Esophagus mucosa (tissue), 1 donor: Measurements from ENCODE around the gene SPINK5. TPM values are rescaled to one million over a fixed set of nuclear protein-coding genes. Genes with fewer than 3 reads are reported as not detected.

Source experiments
- ATAC-seq: fragments of 200-7000 bp; cut with Tn5 transposase; one replicate; pipeline ENCODE4 v1.9.1; 2020
- total RNA-seq: library from RNA; stranded (reverse); gene quantifications from one replicate; pipeline ENCODE4 v1.2.4, GENCODE V29; 2023
- donor health status: DM: yes; HTN: yes; CAD: no.

The SPINK5 gene
- total RNA-seq, 1 donor from 2014 or later: 509 TPM

DNA sequence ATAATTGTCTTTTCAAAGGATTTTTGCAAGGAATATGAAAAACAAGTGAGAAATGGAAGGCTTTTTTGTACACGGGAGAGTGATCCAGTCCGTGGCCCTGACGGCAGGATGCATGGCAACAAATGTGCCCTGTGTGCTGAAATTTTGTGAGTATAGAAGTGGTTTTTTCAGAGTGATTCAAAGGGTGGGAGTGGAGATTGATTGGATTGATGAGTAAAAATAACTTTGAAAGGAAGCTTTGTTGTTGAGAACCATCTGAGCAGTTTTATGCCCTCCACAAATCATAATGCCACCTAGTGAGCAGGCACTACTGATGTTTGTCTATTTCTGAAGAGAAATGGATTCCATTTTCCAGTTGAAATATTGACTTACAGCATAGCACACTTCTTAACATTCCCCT is 30.6 kb downstream of the SPINK5 start:
- no peak for ATAC-seq

- ATAC-seq: no peak
These were observed 40.4 kb downstream of the SPINK5 start for GRCh38 chr5:148104226-148104625.

DNA sequence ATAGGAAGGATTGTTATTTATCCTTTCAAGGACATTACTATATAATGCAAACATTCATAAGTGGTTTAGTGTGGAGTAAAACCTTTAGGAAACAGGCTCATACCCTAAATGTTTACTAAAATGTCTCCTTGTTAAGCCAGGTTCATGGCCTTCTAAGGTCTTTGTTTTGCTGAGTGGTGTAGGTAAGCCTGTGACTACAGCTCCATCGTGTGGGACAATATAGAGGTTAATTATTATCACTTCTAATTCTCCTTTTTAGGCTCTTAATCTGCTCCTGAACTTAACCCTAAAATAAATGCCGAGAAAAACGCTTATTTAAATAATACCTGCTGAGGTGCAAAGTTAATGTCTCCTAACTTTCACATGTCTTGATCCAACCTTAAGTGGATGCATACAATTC is 43.8 kb downstream of the SPINK5 start:
- ATAC-seq: peak; percentile 29

DNA sequence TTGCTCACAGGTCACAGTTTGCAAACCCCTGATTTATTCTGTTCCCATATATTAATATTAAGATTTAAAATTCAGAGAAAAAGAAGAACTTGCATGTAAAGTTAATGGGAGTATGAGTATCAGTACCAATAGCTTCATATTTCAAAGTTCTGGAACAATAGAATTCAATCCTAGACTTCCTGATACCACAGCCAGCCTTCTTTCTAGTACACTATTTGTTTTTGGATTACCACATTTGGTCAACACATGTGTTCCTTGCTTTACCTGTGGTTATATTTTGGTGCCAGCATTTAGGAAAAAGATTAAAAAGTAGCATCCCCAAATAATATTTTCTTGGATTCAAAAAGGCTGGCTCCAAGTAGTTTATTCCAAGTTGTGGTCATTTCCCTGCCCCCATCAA is 49.5 kb downstream of the SPINK5 start:
- ATAC-seq: no peak

DNA sequence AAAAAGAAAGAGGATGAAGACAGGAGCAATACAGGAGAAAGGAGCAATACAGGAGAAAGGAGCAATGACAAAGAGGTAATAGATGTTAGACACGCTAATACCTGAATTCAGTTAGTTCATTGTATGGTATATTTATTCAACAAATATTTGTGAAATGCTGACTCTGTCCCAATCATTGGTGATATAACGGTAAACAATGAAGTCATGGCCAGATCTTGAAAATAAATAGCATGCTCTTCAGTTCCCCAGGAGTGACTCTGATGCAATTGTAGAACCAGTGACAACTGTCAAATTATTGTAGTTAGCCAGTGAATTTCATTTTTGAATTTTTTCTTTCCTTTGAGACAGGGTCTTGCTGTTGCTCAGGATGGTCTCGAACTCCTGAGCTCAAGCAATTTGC is 56.5 kb downstream of the SPINK5 start:
- no peak for ATAC-seq

DNA sequence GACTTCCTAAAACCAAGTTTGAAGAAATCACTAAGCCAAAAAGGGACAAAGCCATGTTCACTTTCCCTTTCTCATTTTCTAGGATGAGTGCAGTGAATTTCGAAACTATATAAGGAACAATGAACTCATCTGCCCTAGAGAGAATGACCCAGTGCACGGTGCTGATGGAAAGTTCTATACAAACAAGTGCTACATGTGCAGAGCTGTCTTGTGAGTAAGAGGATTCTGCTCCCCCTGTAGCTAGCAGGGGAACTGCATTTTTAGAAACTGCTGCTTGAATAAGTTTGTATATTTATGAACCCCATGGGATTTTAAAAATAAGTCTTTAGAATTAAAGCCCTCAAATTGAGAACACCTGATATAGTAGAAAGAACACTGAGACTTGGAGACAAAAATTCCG is 61.9 kb downstream of the SPINK5 start:
- peak; percentile 26 for ATAC-seq

DNA sequence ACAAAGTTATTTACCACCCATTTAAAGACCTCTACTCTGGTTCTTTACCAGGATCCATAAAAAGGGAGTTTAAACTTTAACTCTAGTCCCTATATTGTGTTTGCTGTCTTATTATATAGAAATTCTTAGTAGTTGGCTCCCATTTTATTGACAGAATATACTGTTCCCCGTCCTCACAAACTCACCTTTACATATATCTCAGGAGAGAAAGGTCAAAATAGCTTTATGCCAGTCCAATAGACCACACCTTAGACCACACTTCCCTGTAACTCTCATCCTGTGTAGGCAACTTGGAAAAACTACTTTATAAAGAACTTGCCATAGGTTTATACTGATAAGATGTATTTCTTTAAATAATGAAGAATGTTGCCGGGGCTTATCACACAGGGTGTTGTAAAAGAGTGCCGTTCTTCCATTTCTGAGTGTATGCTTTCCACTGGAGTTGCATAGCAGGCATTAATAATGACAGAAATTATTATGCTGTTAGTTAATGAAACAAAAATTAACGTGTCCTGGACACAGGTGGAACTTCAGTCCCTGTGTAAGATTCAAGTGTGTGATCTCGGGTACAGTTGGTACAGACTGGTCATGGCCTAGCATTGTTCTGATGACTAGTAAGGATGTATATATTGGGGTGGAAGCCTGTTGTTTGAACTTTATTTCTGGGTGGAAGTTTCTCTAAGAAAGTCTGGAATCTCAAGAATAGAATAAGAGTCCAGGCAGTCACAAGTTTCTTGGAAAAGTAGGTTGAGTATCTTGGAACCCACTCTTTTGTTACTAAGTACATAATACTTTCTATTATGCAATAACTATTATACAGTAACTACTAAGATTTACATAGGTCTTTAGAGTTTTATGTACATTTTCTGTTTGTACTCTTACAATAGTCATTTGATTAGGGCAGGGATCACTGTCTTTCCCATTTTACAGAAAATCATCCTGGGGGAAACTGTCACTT is 71.6 kb downstream of the SPINK5 start:
- ATAC-seq: no peak

- ATAC-seq: no peak
These were observed 77.1 kb downstream of the SPINK5 start for GRCh38 chr5:148140846-148141245.

DNA sequence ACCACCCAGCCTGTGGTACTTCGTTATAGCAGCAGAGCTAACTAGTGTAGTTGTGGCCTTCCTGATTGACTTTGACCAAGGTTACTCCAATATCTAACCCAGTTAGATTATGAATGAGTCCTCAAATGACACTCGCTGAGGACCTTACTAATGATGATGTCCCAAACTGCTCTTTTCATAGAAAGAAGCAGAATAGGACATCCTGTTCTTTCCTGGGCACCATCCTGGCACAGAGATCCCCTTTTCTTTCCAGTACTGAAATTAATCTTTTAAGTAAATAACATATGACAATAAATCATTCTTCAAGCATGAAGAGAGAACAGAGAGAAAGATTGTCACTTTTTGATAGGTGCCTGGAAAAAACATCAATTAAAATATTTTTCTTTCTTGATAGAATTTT is 77.9 kb downstream of the SPINK5 start:
- ATAC-seq: peak; percentile 5

GRCh38 chr5:148145916-148146315 is 82.1 kb downstream of the SPINK5 start:
- peak; percentile 88 for ATAC-seq

DNA sequence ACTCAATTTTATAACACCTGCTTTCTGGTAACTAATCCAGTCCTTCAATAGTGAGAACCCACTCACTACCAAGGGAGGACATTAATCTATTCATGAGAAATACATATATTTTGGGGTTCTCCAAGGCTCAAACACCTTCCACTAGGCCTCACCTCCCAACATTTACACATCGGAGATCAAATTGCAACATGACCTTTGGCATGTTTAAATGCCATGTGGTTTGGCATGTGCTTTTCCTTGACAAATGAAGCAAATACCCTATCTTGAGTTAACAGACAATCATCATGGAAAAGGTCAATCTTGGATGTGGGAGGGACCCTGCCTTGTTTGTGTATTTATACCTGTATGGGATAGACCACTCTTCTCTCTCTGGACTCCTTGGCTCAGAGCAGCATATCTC is 82.7 kb downstream of the SPINK5 start:
- no peak for ATAC-seq

GRCh38 chr5:148147415-148147814 is 83.6 kb downstream of the SPINK5 start:
- peak; percentile 33 for ATAC-seq

DNA sequence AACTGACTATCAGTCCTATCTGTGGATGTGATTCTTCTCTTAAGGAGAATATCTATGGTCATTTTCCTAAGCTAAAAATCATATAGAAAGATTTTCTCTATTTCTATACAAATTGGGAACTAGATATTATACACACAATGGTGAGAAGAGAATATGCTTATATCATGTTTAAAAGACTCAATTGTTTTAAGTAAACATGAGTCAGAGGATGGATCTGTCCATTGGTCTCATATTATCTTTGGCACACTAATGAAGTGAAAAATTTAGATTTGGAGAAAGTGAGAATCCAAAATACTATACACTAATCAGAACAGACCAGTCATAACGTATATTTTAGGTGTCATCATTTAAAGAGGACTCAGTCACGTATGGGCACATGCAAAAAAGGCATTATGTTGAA is 88.1 kb downstream of the SPINK5 start:
- no peak for ATAC-seq

DNA sequence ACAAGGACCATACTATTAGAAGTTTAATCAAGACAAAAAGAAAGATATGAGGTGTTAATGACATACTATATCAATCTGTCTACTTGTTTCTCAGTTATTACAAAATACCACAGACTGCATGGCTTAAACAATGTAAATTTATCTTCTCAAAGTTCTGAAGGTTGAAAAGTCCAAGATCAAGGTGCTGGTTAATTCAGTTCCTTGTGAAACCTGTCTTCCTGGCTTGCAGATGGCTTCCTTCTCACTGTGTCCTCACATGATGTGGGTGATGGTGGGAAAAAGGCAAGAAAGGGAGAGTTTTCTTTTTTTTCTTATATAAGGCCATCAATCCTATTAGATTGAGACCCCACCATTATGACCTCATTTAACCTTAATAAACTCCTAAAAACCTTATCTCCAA is 89.0 kb downstream of the SPINK5 start:
- ATAC-seq: peak; percentile 57

DNA sequence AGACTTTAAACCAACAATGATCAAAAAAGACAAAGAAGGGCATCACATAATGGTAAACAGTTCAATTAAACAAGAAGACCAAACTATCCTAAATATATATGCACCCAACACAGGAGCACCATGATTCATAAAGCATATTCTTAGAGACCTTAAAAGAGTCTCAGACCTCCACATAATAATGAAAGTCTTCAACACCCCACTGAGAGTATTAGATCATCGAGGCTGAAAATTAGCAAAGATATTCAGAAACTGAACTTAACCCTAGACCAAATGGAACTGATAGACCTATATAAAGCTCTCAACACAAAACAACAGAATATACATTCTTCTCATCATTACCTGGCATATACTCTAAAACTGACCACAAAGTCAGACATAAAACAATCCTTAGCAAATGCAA is 92.8 kb downstream of the SPINK5 start:
- ATAC-seq: no peak

- ATAC-seq: no peak
These were observed 98.3 kb downstream of the SPINK5 start for GRCh38 chr5:148162038-148162437.

GRCh38 chr5:148163345-148163744 is 99.6 kb downstream of the SPINK5 start:
- ATAC-seq: no peak

DNA sequence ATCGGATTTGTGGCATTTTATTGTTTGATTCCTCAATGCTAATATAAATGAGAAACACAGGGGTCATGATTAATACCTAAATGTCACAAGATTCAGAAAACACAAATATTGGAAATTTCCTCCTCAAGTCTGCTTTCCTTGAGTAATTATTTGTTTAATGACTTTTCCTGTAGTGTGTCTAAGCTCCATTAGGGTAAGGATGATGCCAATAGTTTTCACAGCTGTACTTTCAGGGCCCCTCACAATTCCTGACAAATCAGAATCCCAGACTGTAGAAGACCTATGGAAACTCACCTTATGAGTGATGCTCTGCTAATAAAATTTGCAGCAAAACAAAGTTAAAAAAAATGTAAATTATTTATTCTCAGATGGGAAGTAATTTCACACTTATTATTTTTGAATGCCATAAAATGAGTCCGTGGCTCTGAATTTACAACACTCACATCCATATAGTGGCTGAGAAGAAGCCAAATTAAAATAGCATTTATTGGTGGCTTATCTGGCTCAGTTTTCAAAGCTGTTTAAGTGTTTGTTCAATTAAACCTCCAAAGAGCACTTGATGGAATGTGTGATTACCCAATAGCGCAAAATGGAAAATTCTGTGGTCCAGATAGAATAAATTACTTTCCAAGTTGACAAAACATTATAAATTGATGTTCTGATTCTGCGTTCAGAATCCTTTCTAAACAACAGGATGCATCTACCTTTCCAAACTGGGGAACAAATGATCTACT is 102.9 kb downstream of the SPINK5 start:
- ATAC-seq: no peak

GRCh38 chr5:148168246-148168645 is 104.5 kb downstream of the SPINK5 start, which contains the start of gene SPINK14:
Gene SPINK14, plus strand, starts transcription at chr5:148168546. Its CDS starts 1,187 bp downstream, at chr5:148169733.
- ATAC-seq: no peak

DNA sequence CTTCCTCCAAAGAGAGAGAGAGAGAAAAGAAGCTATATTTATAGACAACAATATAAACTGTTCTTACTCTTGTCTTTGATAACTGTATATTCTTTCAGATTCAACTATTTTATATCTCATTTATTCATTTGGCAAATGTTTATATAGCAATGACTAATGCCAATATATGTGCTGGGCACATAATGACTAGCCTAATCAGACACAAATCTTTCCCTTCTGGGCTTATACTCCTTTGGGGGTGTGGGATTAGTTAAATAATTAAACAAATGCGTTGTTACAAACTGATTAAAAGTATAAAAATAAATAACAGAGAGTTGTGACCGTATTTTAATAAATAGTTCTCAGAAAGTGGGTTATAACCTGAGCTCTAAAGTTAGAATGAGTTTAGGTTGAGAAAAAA is 108.6 kb downstream of the SPINK5 start:
- no peak for ATAC-seq

- ATAC-seq: no peak
These were observed 112.7 kb downstream of the SPINK5 start for GRCh38 chr5:148176480-148176879.

DNA sequence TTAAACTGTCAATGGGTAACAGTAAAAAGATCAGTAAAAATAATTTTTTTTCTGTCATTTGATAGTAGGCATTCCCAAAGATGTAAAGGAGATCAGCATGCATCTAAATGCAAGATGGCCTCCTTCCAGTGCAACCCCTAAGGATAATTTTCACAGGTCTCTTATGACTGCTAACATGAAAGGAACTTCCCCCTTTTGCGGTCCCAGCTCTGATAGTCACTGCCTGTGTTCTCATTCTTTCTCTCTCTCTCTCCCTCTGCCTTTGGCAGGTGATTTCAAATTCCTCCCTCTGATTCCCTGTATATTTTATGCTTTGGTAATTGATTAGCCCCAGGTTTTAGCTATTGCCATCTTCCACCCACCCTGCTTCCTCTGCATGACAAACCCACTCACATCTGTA is 113.4 kb downstream of the SPINK5 start:
- no peak for ATAC-seq

GRCh38 chr5:148179234-148179824 is 115.5 kb downstream of the SPINK5 start:
- peak; percentile 67 for ATAC-seq
